AG10803 (cell line): ENCODE measurements around the gene USP8.
"Not testable (repeated sequence)": the region's sequence is repeated elsewhere in the genome, so short reads cannot be mapped to it uniquely, and the experiment has no call there.

ENCODE experiments used
- DNase-seq: peaks from one replicate; pipeline ENCODE4 v3.0.0; 2010; ENCODE audit warnings: low read depth
- H3K4me3 ChIP-seq: 2 replicates; pipeline ENCODE4 v1.5.1; 2011; ENCODE audit warnings: mild to moderate bottlenecking, low read length, control low read depth
- CTCF ChIP-seq: conservative IDR thresholded peaks from 2 replicates; pipeline ENCODE4 v1.5.1; 2011; ENCODE audit warnings: mild to moderate bottlenecking, low read length, control low read depth, inconsistent platforms

USP8 gene

GRCh38 chr15:50390554-50391264 lies 33.5 kb upstream of the USP8 start:
- H3K4me3 ChIP-seq = no peak overlapping the region
- no peak for DNase-seq
- no peak for TF ChIP-seq CTCF

- peak; percentile 13 for DNase-seq
- not testable (repeated sequence) for H3K4me3 ChIP-seq
Measured at GRCh38 chr15:50391561-50391960, 32.6 kb upstream of the USP8 start.

GRCh38 chr15:50411870-50412269 lies 12.3 kb upstream of the USP8 start:
- no peak overlapping the region for H3K4me3 ChIP-seq
- no peak for DNase-seq
- TF ChIP-seq CTCF = no peak

- no peak for DNase-seq
- no peak overlapping the region for H3K4me3 ChIP-seq
- TF ChIP-seq CTCF = no peak
Measured at GRCh38 chr15:50414624-50415023, 9.6 kb upstream of the USP8 start.

- DNase-seq = peak; percentile 27
- no peak for TF ChIP-seq CTCF
- H3K4me3 ChIP-seq = no peak overlapping the region
Measured at GRCh38 chr15:50415752-50416404, 8.3 kb upstream of the USP8 start.

- no peak overlapping the region for H3K4me3 ChIP-seq
- TF ChIP-seq CTCF = no peak
- DNase-seq = no peak
Measured at GRCh38 chr15:50416890-50417289, 7.3 kb upstream of the USP8 start.

GRCh38 chr15:50418041-50418583 lies 6.1 kb upstream of the USP8 start:
- DNase-seq = peak; percentile 17
- TF ChIP-seq CTCF = no peak

More at GRCh38 chr15:50418041-50418583, 6.1 kb upstream of the USP8 start:
- H3K4me3 ChIP-seq = no peak overlapping the region
